H1 (cell line): Measurements from ENCODE around the gene MCAT. TPM values are rescaled to one million over a fixed set of nuclear protein-coding genes. Genes with fewer than 3 reads are reported as not detected.

Experiments
- CTCF ChIA-PET: fragments of 300-600 bp; sonication (Branson Sonifier 250); formaldehyde crosslinking; loops from one replicate; lab custom pipeline; 2021; ENCODE audit not compliant: partially characterized antibody; lab: Charles Lee
- POLR2A ChIA-PET: fragments of 300-600 bp; sonication (Branson Sonifier 250); formaldehyde crosslinking; loops from one replicate; lab custom pipeline; 2021; ENCODE audit warnings: inconsistent platforms; ENCODE audit not compliant: partially characterized antibody; lab: Charles Lee
- DNase-seq, 2 experiments: peaks; one replicate each; pipeline versions ENCODE4 v3.0.0 to v3.0.0-alpha.2; 2010 to 2022; ENCODE audit warnings: low spot score in 2 of 2, low read depth in 1 of 2, mixed read lengths in 1 of 2
- FAIRE-seq: peaks from 2 replicates; lab custom pipeline; 2011; peaks lifted over from hg19 to GRCh38; lab: Jason Lieb, UNC
- H2AFZ ChIP-seq: 2 replicates; pipeline ENCODE4 v1.8.1; 2012; ENCODE audit warnings: low read length, inconsistent platforms
- H2AK5ac ChIP-seq: 2 replicates; pipeline ENCODE4 v1.6.1; 2013; ENCODE audit warnings: low read depth, low read length
- H2BK120ac ChIP-seq: replicated peaks from 2 replicates; pipeline ENCODE3; 2013; ENCODE audit warnings: low read depth, low read length, inconsistent platforms
- H2BK12ac ChIP-seq: 2 replicates; pipeline ENCODE4 v1.6.1; 2013; ENCODE audit warnings: low read depth, low read length
- H2BK15ac ChIP-seq: 2 replicates; pipeline ENCODE4 v1.6.1; 2013; ENCODE audit warnings: low read length
- H2BK20ac ChIP-seq: 2 replicates; pipeline ENCODE4 v1.6.1; 2013; ENCODE audit warnings: low read length
- H2BK5ac ChIP-seq: 2 replicates; pipeline ENCODE4 v1.6.1; 2013; ENCODE audit warnings: low read depth, low read length
- H3K14ac ChIP-seq: 2 replicates; pipeline ENCODE4 v1.6.1; 2013; ENCODE audit warnings: inconsistent platforms; ENCODE audit not compliant: insufficient read length
- H3K18ac ChIP-seq: 2 replicates; pipeline ENCODE4 v1.6.1; 2013; ENCODE audit warnings: low read length; ENCODE audit errors: extremely low read depth
- H3K23ac ChIP-seq: 2 replicates; pipeline ENCODE4 v1.6.1; 2013; ENCODE audit warnings: inconsistent platforms; ENCODE audit not compliant: insufficient read length
- H3K23me2 ChIP-seq: 2 replicates; pipeline ENCODE4 v1.6.1; 2013; ENCODE audit warnings: low read depth, low read length
- H3K27ac ChIP-seq: 2 replicates; pipeline ENCODE4 v1.6.1; 2011; ENCODE audit warnings: low read depth, low read length, inconsistent platforms
- H3K27me3 ChIP-seq, 4 experiments: replicated peaks in 1 of 4; 1 replicate in 1 of 4; 2 replicates in 3 of 4; pipeline versions ENCODE4 v1.6.1 to v1.8.1; 2011 to 2013; ENCODE audit warnings: low read length in 3 of 4, mild to moderate bottlenecking in 3 of 4, inconsistent platforms in 2 of 4, mixed read lengths in 2 of 4, moderate library complexity in 1 of 4; ENCODE audit not compliant: control insufficient read depth in 3 of 4, insufficient read depth in 3 of 4; ENCODE audit errors: extremely low read depth in 1 of 4
- H3K36me3 ChIP-seq, 4 experiments: 2 replicates each; pipeline versions ENCODE4 v1.6.1 to v1.8.1; 2011 to 2013; ENCODE audit warnings: mild to moderate bottlenecking in 4 of 4, low read length in 3 of 4, moderate library complexity in 2 of 4, control low read depth in 1 of 4, inconsistent platforms in 1 of 4; ENCODE audit not compliant: insufficient read depth in 4 of 4, control insufficient read depth in 2 of 4
- H3K4ac ChIP-seq: replicated peaks from 2 replicates; pipeline ENCODE3; 2013; ENCODE audit warnings: low read length, low read depth, mixed read lengths, inconsistent platforms; ENCODE audit not compliant: insufficient read length
- H3K4me1 ChIP-seq, 4 experiments: replicated peaks in 1 of 4; 1 replicate in 1 of 4; 2 replicates in 3 of 4; pipeline versions ENCODE4 v1.6.1 to v1.8.1; 2011 to 2013; ENCODE audit warnings: low read length in 3 of 4, inconsistent platforms in 2 of 4, mixed read lengths in 1 of 4; ENCODE audit not compliant: insufficient read depth in 4 of 4, control insufficient read depth in 3 of 4
- H3K4me2 ChIP-seq, 2 experiments: 2 replicates each; pipeline versions ENCODE4 v1.6.1 to v1.8.1; 2011 to 2013; ENCODE audit warnings: low read depth in 2 of 2, low read length in 2 of 2, control low read depth in 1 of 2, inconsistent platforms in 1 of 2, mild to moderate bottlenecking in 1 of 2; ENCODE audit not compliant: insufficient read depth in 1 of 2
- H3K4me3 ChIP-seq, 4 experiments: fragments of 200-600, 300-600 bp in 1 of 4; sonication (generic), shearing (Covaris generic), sonication (Bioruptor Twin) in 1 of 4; 2 replicates each; pipeline versions ENCODE4 v1.5.1 to v1.8.1; 2011 to 2016; ENCODE audit warnings: low read length in 4 of 4, low read depth in 3 of 4, control low read depth in 2 of 4, inconsistent platforms in 2 of 4, mild to moderate bottlenecking in 2 of 4, mixed read lengths in 1 of 4, moderate library complexity in 1 of 4; ENCODE audit not compliant: insufficient read depth in 2 of 4; ENCODE audit errors: extremely low read depth in 1 of 4
- H3K56ac ChIP-seq: replicated peaks from 2 replicates; pipeline ENCODE3; 2013; ENCODE audit warnings: low read depth, mild to moderate bottlenecking, mixed read lengths, low read length, inconsistent platforms; ENCODE audit not compliant: insufficient read length
- H3K79me1 ChIP-seq: 2 replicates; pipeline ENCODE4 v1.6.1; 2013; ENCODE audit warnings: low read depth, low read length, control low read depth
- H3K79me2 ChIP-seq, 2 experiments: 2 replicates each; pipeline versions ENCODE4 v1.6.1 to v1.8.1; 2012 to 2013; ENCODE audit warnings: low read length in 2 of 2, mild to moderate bottlenecking in 2 of 2, inconsistent platforms in 1 of 2; ENCODE audit not compliant: insufficient read depth in 2 of 2, control insufficient read depth in 1 of 2
- H3K9ac ChIP-seq, 4 experiments: replicated peaks in 1 of 4; 1 replicate in 1 of 4; 2 replicates in 3 of 4; pipeline versions ENCODE4 v1.6.1 to v1.8.1; 2011 to 2013; ENCODE audit warnings: low read depth in 3 of 4, low read length in 3 of 4, control low read depth in 2 of 4, mild to moderate bottlenecking in 2 of 4, moderate library complexity in 2 of 4, inconsistent platforms in 1 of 4; ENCODE audit errors: extremely low read depth in 1 of 4
- H3K9me3 ChIP-seq, 2 experiments: 2 replicates each; pipeline versions ENCODE4 v1.6.1 to v1.8.1; 2012 to 2013; ENCODE audit warnings: mild to moderate bottlenecking in 2 of 2, moderate library complexity in 2 of 2, control low read depth in 1 of 2, inconsistent platforms in 1 of 2, low read depth in 1 of 2, low read length in 1 of 2, mixed read lengths in 1 of 2; ENCODE audit not compliant: insufficient read depth in 2 of 2
- H4K20me1 ChIP-seq, 2 experiments: replicated peaks in 1 of 2; 2 replicates each; pipeline versions ENCODE3 to v1.8.1; 2011 to 2013; ENCODE audit warnings: inconsistent platforms in 2 of 2, low read length in 2 of 2, mild to moderate bottlenecking in 1 of 2; ENCODE audit not compliant: insufficient read depth in 2 of 2, control insufficient read depth in 1 of 2
- H4K5ac ChIP-seq: 2 replicates; pipeline ENCODE4 v1.6.1; 2013; ENCODE audit warnings: low read length, low read depth, mixed read lengths, inconsistent platforms; ENCODE audit not compliant: insufficient read length
- H4K8ac ChIP-seq: 2 replicates; pipeline ENCODE4 v1.8.0; 2013; ENCODE audit warnings: mild to moderate bottlenecking, moderate library complexity, low read length, inconsistent platforms; ENCODE audit not compliant: insufficient read depth; ENCODE audit errors: extremely low read depth
- H4K91ac ChIP-seq: replicated peaks from 2 replicates; pipeline ENCODE3; 2013; ENCODE audit warnings: low read length, mixed read lengths, inconsistent platforms; ENCODE audit not compliant: insufficient read length
- GTF2F1 ChIP-seq: IDR thresholded peaks from 2 replicates; pipeline ENCODE4 v1.6.1; 2012; ENCODE audit warnings: low read depth, low read length, improper control_type of control experiment, borderline replicate concordance
- JUN ChIP-seq: IDR thresholded peaks from 2 replicates; pipeline ENCODE4 v1.6.1; 2011; ENCODE audit warnings: low read depth, mild to moderate bottlenecking, improper control_type of control experiment, low read length
- NRF1 ChIP-seq: IDR thresholded peaks from 2 replicates; pipeline ENCODE4 v1.6.1; 2011; ENCODE audit warnings: mild to moderate bottlenecking, low read depth, low read length, improper control_type of control experiment
- POU5F1 ChIP-seq: IDR thresholded peaks from 2 replicates; pipeline ENCODE4 v1.6.1; 2011; ENCODE audit warnings: low read depth, mild to moderate bottlenecking, low read length, moderate library complexity
- WGBS, 2 experiments: shearing (Covaris generic) in 1 of 2; methylation state at CpG; one replicate each; pipeline versions ENCODE4 v1.1.6 to v1.1.7; 2013 to 2015; ENCODE audit warnings: low lambda C conversion rate in 2 of 2, mixed read lengths in 2 of 2, inconsistent platforms in 1 of 2, low coverage in 1 of 2, missing lambda C conversion rate in 1 of 2; ENCODE audit not compliant: insufficient replicate concordance in 2 of 2, insufficient coverage in 1 of 2, insufficient read length in 1 of 2; ENCODE audit errors: extremely low coverage in 1 of 2, missing lambda C conversion rate in 1 of 2; 5-methylcytosine and 5-hydroxymethylcytosine counted together
- polyA plus RNA-seq, 7 experiments: library from polyadenylated mRNA; depleted of rRNA in 3 of 7; stranded (reverse) in 5 of 7; unstranded in 2 of 7; fragments of >200 nt in 5 of 7; fragments of 200-250 nt in 2 of 7; gene quantifications; 1 replicate in 5 of 7; 2 replicates in 1 of 7; 4 replicates in 1 of 7; pipeline versions ENCODE4 v1.2.1 to v1.2.3, GENCODE V29; 2011 to 2013; ENCODE audit warnings: missing spikeins in 2 of 7, mixed read lengths in 2 of 7
- total RNA-seq: library from RNA; stranded (reverse); fragmentation: NEBNext Ultra II Directional; extraction: Animal tissue kit (Norgen Biotek cat#: 25700); gene quantifications from 2 replicates; pipeline ENCODE4 v1.2.1, GENCODE V29; 2021

MCAT gene
- total and polyA plus RNA-seq, 2 of the 8 experiments (the other 6 are each of a cell fraction or from before 2014, with no cell fraction given): 15.8 to 17.4 TPM

DNA sequence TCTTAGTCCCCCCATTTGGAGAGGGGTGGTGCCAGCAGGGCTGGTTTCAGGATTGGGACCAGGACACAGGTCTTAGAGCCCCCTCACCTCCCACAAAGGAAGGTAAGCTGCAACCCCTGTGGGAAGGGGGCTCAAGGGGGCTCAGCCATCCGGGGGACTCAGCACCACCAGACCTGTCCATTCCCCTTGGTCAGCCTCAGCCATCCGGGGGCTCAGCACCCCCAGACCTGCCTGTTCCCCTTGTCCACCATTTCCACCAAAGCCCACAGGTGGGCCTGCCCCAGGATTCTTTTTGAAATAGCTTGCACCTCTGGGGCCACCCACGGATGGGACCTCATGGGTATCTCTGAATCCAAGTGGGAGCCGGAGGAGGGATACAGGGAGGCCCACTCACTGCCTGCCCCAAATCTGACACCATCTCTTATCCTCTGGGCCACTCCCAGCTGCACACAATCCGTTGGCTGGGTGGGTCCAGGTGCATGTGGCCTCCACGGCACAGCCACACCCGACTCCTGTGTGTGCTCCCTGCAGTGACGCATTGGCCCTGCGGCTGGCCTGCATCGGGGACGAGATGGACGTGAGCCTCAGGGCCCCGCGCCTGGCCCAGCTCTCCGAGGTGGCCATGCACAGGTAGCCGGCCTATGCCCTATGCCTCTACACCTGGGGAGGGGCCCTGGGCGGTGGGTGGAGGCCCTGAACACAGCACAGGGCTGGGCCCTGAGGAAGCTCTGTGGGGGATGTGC lies 15.9 kb downstream of the MCAT start:
- no peak overlapping the region for H3K18ac ChIP-seq
- H3K79me1 ChIP-seq: peaks cover 3% of the 10 kb centered on the region
- no peak overlapping the region for H3K4me3 ChIP-seq
- no peak overlapping the region for H3K9ac ChIP-seq
- H4K20me1 ChIP-seq: peaks cover 3 to 13% of the 10 kb centered on the region in 2 experiments
- H3K9me3 ChIP-seq: no peaks in the 10 kb centered on the region
- CTCF ChIA-PET: interaction anchor here (0.6 to 2.2 kb wide), 10 partner anchors 8 to 825 kb away, joined by 3 to 6 read pairs (median 4); no protein-coding TSS in a partner anchor
- 86% methylated on average over 17 of the region's 17 CpGs; no CpG with 5 or more reads in 1 of the 2 experiments for WGBS, 2 experiments
- H2BK20ac ChIP-seq: no peak overlapping the region
- FAIRE-seq: no peak
- H4K5ac ChIP-seq: no peak overlapping the region
- peaks cover 2 to 7% (median 3%) of the 10 kb centered on the region in 4 experiments; a peak in 4 of 8 replicates for H3K36me3 ChIP-seq
- H3K27me3 ChIP-seq: no peaks in the 10 kb centered on the region
- H2AK5ac ChIP-seq: no peak overlapping the region
- H2BK5ac ChIP-seq: no peak overlapping the region
- no peak overlapping the region for H2AFZ ChIP-seq
- no peaks in the 10 kb centered on the region for H3K79me2 ChIP-seq
- no peak overlapping the region for H4K91ac ChIP-seq
- no peak for DNase-seq
- H4K8ac ChIP-seq: no peak overlapping the region
- H3K14ac ChIP-seq: no peak overlapping the region
- no peaks in the 10 kb centered on the region for H3K23me2 ChIP-seq
- no peak overlapping the region for H2BK15ac ChIP-seq
- no peak overlapping the region for H2BK120ac ChIP-seq
- no peak overlapping the region for H2BK12ac ChIP-seq
- no peak overlapping the region for H3K4me2 ChIP-seq
- peaks cover 0 to 6% (median 0%) of the 10 kb centered on the region in 4 experiments; a peak in 3 of 7 replicates for H3K4me1 ChIP-seq
- no peak overlapping the region for H3K27ac ChIP-seq
- H3K56ac ChIP-seq: no peak overlapping the region
- POLR2A ChIA-PET: interaction anchor here (0.7 kb wide), 1 partner anchor 9 kb away, joined by 3 read pairs; no protein-coding TSS in a partner anchor
- no peak overlapping the region for H3K4ac ChIP-seq
- no peak overlapping the region for H3K23ac ChIP-seq
- TF ChIP-seq JUN: no peak
- no peak for TF ChIP-seq POU5F1
- TF ChIP-seq NRF1: no peak
- TF ChIP-seq GTF2F1: no peak
